ENCODE data around the gene PPP1R12A.

PPP1R12A gene

GRCh38 chr12:79871621-79872020, 63.3 kb downstream of the PPP1R12A start:
- no peak overlapping the region for H3K27ac ChIP-seq
- DNase-seq (ENCODE audit: low spot score) = no peak
- no peak overlapping the region for H3K4me3 ChIP-seq
- TF ChIP-seq CTCF (IDR thresholded peaks at IDR 0.05) = no peak

- Histone ChIP-seq H3K27ac (no peak overlapping the region), H3K4me3 (no peak overlapping the region)
- DNase-seq (ENCODE audit: low spot score) = no peak
- TF ChIP-seq CTCF (IDR thresholded peaks at IDR 0.05) = no peak
Measured at GRCh38 chr12:79870916-79871315, 64.0 kb downstream of the PPP1R12A start.

- no peak overlapping the region for H3K4me3 ChIP-seq
- H3K27ac ChIP-seq = no peak overlapping the region
- no peak for DNase-seq (ENCODE audit: low spot score)
- no peak for TF ChIP-seq CTCF (IDR thresholded peaks at IDR 0.05)
Measured at GRCh38 chr12:79859646-79860045, 75.3 kb downstream of the PPP1R12A start.

DNA sequence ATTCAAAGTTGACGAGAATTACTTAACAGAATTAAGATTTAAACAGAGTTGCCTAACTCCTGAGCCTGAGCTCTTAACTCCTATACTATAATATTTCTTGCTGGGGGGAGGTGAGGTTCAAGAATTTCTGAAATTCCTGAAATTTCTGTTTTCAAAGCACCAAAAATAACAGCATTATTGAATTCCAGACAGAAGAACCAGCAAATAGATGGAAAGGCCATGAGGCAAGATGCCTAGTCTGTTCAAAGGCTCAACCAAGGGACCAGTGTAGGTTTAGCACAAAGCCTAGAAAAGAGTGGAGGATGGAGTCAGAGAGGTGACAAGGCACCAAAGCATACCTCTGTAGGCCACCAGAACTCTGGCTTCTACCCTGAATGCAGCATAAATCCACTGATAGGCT, 76.4 kb downstream of the PPP1R12A start:
- DNase-seq (ENCODE audit: low spot score) = no peak
- no peak overlapping the region for H3K4me3 ChIP-seq
- H3K27ac ChIP-seq = no peak overlapping the region
- TF ChIP-seq CTCF (IDR thresholded peaks at IDR 0.05) = no peak

GRCh38 chr12:79857675-79858074, 77.2 kb downstream of the PPP1R12A start:
- no peak for TF ChIP-seq CTCF (IDR thresholded peaks at IDR 0.05)
- Histone ChIP-seq H3K4me3 (no peak overlapping the region), H3K27ac (no peak overlapping the region)
- DNase-seq (ENCODE audit: low spot score) = no peak

- no peak for DNase-seq (ENCODE audit: low spot score)
- TF ChIP-seq CTCF (IDR thresholded peaks at IDR 0.05) = no peak
- no peak overlapping the region for H3K27ac ChIP-seq
- H3K4me3 ChIP-seq = no peak overlapping the region
Measured at GRCh38 chr12:79850610-79851299, 84.1 kb downstream of the PPP1R12A start.

- TF ChIP-seq CTCF (IDR thresholded peaks at IDR 0.05) = no peak
- no peak overlapping the region for H3K27ac ChIP-seq
- no peak for DNase-seq (ENCODE audit: low spot score)
- H3K4me3 ChIP-seq = no peak overlapping the region
Measured at GRCh38 chr12:79848339-79848738, 86.6 kb downstream of the PPP1R12A start.
